GM18517 (cell line): ENCODE results near the gene APLNR.

Source experiments
- ATAC-seq: cut with Tn5 transposase; IDR thresholded peaks from one replicate; pipeline ENCODE4 v1.9.1; 2021; ENCODE audit warnings: mild to moderate bottlenecking, moderate library complexity; ENCODE audit not compliant: unreplicated experiment

APLNR gene

DNA sequence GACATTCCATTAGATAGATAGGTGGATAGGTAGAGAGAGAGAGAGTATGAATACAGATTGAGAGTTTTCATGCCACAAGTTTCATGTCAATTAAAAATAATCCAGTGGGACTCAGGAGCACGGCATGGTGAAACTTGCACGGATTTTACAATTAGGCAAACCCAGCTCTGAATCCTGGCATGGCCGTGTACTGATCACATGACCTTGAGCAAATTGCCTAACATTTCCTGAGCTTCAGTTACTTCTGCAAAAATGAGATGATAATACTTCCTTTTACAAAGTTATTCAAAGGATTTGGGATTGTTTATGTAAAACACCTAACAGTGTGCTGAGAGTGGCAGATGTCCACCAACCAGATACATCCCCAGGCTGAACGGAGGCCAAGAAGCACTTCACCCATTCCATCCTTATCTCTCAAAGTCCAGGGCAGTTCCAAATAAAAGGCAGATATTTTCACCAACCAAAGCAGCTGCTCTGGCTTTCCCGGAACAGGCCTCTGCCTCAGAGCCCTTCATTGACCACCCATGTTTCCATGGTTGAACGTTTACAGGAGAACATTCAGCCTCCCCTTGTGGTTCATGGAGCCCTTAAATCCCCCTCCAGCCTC is 17.9 kb downstream of the APLNR start:
- no peak for ATAC-seq

- ATAC-seq: no peak
Measured at GRCh38 chr11:57217053-57217452, 20.0 kb downstream of the APLNR start.

DNA sequence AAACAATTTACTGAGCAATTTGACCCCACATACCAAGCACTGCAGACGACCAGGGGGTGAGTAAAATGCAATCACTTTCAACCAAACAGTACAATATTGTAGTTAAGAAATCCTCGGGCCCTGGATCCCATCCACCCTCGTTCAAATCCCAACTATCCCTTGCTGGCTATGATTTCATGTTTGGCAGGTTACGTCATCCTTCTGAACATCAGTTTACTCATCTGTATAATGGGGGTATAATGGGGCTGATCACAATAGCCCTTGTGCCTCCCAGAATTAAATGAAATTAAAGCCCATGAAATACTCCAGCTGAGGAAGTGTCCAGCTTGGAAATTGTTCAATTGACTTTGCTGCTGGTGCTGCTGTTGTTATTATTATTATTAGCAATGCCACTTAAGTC is 20.6 kb downstream of the APLNR start:
- ATAC-seq: no peak

DNA sequence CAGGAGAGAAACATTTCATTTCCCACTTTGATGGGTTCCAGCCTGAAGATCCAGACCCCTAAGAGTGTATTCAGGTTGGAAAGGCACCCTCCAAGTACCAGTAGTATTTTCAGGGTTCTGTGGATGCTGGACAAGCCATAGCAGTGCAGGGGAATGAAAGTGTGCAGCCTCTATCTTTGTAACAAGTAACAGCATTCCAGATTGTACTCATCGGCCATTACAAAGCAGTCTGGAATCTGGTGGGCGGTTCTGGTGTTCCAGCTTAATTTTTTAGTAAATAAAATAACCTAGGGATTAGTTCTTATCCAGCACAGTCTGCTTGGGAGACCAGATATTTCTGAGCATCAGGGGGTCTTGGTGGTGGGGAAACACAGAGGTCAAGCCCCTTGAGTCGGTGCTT is 22.6 kb downstream of the APLNR start:
- no peak for ATAC-seq

GRCh38 chr11:57214098-57214417 is 23.0 kb downstream of the APLNR start:
- ATAC-seq: no peak

DNA sequence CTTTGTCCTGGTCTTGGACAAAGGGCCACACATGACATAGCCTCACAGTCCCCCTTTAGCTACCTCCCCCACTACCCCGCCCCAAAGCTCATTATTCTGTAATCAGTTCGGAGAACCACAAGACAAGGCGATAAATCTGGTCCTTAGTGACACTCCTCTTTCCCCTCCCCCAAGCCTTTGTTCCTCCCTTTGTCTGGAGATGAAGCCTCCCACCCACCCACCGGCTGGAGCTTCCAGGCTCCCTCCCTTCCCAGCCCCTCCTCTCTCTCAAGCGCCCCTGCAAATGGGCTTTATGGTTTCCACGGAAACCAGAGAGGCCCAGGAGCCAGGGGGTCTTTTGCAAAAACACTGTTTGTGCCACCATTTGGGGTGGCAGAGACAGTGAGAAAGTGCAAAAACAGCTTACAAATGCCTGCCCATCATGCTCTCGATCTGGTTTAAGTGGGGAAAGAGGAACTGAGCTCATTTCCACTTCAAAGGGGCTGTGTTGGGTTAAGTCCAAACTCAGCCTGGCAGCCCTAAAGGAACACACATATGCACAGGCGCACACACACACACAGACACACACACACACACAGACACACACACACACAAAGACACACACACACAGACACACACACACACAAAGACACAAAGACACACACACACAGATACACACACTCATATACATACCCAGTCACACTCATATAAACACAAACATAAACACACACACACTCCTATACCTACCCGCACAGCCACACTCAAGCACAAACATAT is 23.5 kb downstream of the APLNR start:
- ATAC-seq: no peak

DNA sequence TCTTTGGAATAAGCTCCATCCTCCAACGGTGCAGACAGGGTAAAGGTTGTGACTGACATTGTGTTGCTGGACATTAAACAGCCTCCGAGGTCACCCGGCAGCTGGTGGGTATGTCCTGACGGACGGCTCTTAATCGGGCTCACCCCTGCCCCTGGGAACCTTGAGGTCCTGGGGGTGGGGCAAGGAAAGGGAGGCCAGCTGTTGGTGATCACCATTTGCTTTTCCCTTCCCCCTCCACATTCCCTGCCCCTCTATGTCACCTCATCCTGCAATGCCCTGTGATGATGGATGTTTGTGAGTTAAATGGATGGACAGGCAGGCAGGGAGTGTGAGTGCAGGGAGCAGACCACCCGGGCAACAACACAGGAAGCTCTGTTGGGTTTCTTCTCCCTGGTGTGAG is 26.3 kb downstream of the APLNR start:
- no peak for ATAC-seq

- no peak for ATAC-seq
Measured at GRCh38 chr11:57207168-57207567, 29.9 kb downstream of the APLNR start.

DNA sequence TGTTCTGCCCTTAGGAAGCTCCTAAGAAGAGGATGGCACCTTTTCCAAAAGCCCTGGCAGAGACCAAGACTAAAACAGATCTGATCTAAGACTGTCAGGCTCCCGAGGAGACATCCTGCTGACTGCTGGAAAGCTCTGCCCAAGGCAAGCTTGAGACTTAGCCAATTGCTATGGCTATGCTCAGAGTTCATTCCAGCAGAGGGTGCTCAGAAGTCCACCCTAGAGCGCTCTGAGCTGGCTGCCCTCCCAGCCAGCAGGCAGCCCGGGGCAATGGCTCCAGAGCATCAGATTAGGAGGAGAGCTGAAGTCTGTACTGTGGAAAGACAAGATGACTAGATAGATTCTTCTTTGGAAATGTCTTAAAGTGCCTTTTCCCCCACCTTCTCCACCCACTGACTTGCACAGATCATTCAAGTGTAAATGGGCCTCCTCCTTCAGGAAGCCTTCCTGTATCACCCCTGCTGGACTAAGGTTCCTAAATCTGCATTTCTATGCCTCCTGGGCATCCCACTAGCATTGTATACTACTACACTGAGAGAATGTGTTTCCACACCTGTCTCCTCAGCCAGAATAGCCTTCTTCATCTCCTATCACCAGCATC is 31.9 kb downstream of the APLNR start:
- no peak for ATAC-seq

- no peak for ATAC-seq
Measured at GRCh38 chr11:57203882-57204480, 33.1 kb downstream of the APLNR start.

GRCh38 chr11:57203359-57203758 is 33.7 kb downstream of the APLNR start:
- no peak for ATAC-seq

- no peak for ATAC-seq
Measured at GRCh38 chr11:57202281-57202680, 34.8 kb downstream of the APLNR start.

DNA sequence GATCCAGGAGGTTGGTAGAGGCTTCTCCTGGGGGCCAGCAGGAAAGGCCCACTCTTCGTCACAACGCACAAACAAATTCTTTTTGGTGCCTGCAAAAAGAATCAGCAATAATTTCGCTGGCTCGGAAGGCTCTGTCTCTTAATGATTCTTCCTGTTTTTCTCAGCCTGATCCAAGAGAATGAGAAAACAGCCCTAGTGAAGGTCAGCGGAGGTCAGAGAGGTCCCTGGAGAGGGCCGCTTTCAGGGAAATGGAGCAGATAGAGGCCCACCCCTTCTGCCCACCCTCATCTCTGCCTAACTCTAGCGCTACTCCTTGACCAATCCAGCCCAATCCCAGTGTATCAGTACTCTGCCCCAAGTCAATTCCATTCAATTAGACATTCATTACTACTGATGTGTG is 36.1 kb downstream of the APLNR start:
- no peak for ATAC-seq

DNA sequence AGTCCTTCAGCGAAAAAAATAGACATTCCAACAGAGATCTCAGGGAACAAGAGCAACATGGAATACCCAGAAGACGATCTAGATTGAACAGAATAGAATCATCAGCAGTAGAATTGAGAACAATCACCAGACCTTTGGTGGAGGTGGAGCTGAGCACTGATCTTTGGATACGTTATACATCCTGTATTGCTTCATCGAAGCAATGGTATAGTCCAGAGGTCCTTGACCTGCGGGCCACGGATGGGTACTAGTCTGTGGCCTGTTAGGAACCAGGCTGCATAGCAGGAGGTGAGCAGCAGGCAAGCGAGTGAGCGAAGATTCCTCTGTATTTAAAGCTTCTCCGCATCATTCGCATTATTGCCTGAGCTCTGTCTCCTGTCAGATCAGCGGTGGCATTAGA is 37.7 kb downstream of the APLNR start:
- ATAC-seq: no peak

DNA sequence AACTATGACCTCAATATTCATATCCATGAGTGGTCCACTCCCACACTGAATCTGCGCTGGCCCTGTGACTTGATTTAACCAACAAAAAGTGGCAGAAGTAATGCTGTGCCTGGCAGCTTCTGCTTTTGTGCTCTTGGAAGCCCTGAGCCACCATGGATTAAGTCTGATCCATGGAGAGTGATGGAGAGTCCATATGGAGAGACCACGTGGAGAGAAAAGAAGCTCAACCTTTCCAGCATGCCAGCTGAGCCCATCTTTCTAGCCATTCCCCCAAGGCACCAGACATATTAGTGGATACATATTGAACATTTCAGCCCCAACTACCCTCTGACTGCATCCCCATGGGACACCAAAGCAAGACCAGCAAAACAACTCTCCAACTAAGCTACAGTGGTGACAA is 39.3 kb downstream of the APLNR start:
- no peak for ATAC-seq

DNA sequence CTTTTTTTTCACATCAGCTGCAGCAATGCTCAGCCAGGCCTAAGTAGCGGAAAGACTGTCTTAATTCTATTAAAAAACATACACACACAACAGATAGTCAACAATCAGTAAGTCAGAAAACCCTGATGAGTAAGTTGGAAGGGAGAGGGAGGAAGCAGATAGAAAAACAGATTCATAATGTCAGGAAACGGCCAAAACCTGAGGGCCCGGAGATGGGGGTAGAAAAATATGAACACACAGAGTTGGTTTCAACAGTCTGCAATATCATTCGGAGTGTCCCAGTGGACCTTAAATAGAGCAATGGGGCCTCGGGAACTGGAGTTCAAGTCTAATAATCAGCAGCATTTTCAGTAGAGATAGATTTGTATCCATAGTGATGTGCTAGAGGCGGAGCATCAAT is 40.5 kb downstream of the APLNR start:
- ATAC-seq: no peak

- ATAC-seq: no peak
Measured at GRCh38 chr11:57192316-57192715, 44.7 kb downstream of the APLNR start.

DNA sequence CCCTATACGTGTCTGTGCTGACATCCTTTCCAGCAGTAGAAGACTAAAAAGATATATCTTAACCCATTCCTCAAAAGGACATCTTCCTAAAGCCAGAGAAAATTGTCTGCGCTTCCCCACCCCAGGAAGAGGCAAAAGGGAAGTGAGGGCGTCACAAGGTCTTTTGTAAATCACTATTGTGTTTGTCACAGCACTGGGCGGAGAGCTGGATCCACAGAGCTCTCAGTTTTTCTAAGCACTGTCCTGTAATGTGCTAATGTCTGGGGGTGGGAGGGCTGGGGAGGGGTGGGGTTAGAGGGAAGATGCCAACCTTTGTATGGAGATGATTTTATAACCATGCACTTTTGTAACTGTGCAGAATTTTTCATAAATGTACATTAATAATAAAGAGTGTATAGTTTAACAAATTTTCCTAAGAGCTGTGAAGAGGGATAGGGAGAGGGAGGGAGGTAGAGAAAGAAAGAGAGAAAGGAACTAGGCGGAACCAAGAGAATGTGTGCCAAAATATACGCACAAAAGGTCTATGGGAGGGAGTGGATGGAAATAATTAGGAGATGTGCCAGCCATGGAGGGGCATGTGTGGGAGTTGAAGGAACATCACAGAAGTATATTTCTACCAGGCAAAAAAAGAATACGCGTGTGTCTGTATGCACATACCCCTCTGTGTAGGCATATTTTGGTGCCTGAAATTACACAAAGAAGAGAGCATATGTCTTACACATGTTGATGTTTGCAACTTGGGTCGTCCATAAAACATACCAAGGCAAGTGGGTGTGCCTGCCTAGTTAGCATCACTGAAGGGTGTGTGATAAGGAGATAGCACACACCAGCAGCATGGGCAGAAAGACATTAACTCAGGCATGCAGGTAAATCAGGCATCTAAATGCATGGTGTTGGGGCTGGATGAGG is 45.5 kb downstream of the APLNR start:
- no peak for ATAC-seq

DNA sequence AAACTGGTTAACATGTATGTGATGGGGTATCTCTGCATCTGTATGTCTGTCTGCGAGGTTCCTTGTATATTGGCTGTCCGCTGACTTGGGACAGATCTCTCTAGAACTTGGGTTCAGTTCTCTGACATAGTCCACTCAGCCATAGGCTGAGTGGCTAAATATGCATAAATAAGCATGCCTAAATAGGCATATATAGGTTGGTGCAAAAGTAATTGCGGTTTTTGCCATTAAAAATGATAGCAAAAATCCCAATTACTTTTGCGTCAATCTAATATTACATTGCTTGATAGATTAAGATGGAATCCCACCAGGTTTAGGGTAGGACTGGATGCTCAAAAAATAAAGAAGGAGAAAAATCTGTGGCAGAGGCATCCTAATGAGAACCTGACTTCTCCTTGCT is 46.5 kb downstream of the APLNR start:
- ATAC-seq: no peak
